Measurements from ENCODE around the gene ACTL7B. TPM values are rescaled to one million over a fixed set of nuclear protein-coding genes. Genes with fewer than 3 reads are reported as not detected.
"Not testable (repeated sequence)": the region's sequence is repeated elsewhere in the genome, so short reads cannot be mapped to it uniquely, and the experiment has no call there.

ACTL7B gene
- total and polyA plus RNA-seq, 8 donors = not detected

GRCh38 chr9:108842610-108843295 is 13.0 kb downstream of the ACTL7B start:
- FAIRE-seq (no peak), ATAC-seq (no peak), DNase-seq (no peak)
- no peaks in the 10 kb centered on the region for H3K36me3 ChIP-seq
- intact Hi-C loops (cut with DNase I) = no loop called here
- H3K4me3 ChIP-seq = no peak overlapping the region
- TF ChIP-seq CTCF (IDR thresholded peaks at IDR 0.05) = no peak
- H3K9me3 ChIP-seq = no peaks in the 10 kb centered on the region
- H3K27ac ChIP-seq = no peak overlapping the region
- H3K4me1 ChIP-seq = no peaks in the 10 kb centered on the region
- H3K27me3 ChIP-seq = no peaks in the 10 kb centered on the region
- 68 to 73% methylated on average over 16 of the region's 16 CpGs for WGBS, 2 donors

- H3K27ac ChIP-seq; H3K4me1 ChIP-seq; H3K9me3 ChIP-seq; FAIRE-seq; ATAC-seq; DNase-seq; H3K27me3 ChIP-seq; intact Hi-C loops (cut with DNase I); H3K4me3 ChIP-seq; H3K36me3 ChIP-seq: not testable (repeated sequence)
- 70 to 77% methylated on average over 5 of the region's 5 CpGs for WGBS, 2 donors
Observed at GRCh38 chr9:108839561-108839960, 16.2 kb downstream of the ACTL7B start.

GRCh38 chr9:108838017-108838416 is 17.8 kb downstream of the ACTL7B start:
- no peak for FAIRE-seq
- intact Hi-C loops (cut with DNase I) = no loop called here
- Histone ChIP-seq H3K36me3 (no peaks in the 10 kb centered on the region), H3K4me1 (no peaks in the 10 kb centered on the region), H3K27ac (no peak overlapping the region), H3K4me3 (no peak overlapping the region), H3K27me3 (no peaks in the 10 kb centered on the region), H3K9me3 (no peaks in the 10 kb centered on the region)
- TF ChIP-seq CTCF (IDR thresholded peaks at IDR 0.05) = no peak
- WGBS, 2 donors = 82 to 85% methylated on average over 6 of the region's 6 CpGs
- ATAC-seq = no peak
- DNase-seq = no peak

GRCh38 chr9:108837530-108837929 is 18.3 kb downstream of the ACTL7B start:
- ATAC-seq (no peak), DNase-seq (no peak), FAIRE-seq (no peak)
- Histone ChIP-seq H3K36me3 (no peaks in the 10 kb centered on the region), H3K27ac (no peak overlapping the region), H3K4me3 (no peak overlapping the region), H3K9me3 (no peaks in the 10 kb centered on the region), H3K27me3 (no peaks in the 10 kb centered on the region), H3K4me1 (no peaks in the 10 kb centered on the region)
- 55 to 61% methylated on average over 4 of the region's 4 CpGs for WGBS, 2 donors
- no peak for TF ChIP-seq CTCF (IDR thresholded peaks at IDR 0.05)
- intact Hi-C loops (cut with DNase I) = no loop called here

GRCh38 chr9:108836781-108837180 is 19.0 kb downstream of the ACTL7B start:
- no peak for FAIRE-seq
- WGBS, 2 donors = 57 to 69% methylated on average over 5 of the region's 5 CpGs
- H3K27me3 ChIP-seq = no peaks in the 10 kb centered on the region
- ATAC-seq = no peak
- no peak overlapping the region for H3K27ac ChIP-seq
- no peak for DNase-seq
- H3K4me1 ChIP-seq = no peaks in the 10 kb centered on the region
- no peak overlapping the region for H3K4me3 ChIP-seq
- H3K9me3 ChIP-seq = no peaks in the 10 kb centered on the region
- intact Hi-C loops (cut with DNase I) = no loop called here
- no peak for TF ChIP-seq CTCF (IDR thresholded peaks at IDR 0.05)
- H3K36me3 ChIP-seq = no peaks in the 10 kb centered on the region
